Stimulated activated effector memory CD8-positive, alpha-beta T cell treated with anti-CD3 and anti-CD28 coated beads, Interleukin-12 subunit alpha, Interleukin-12 subunit beta, amount 100 ng/mL, for 72 hours (primary cell): ENCODE results near the gene SLC5A9.
"Not testable (repeated sequence)": the region's sequence is repeated elsewhere in the genome, so short reads cannot be mapped to it uniquely, and the experiment has no call there.

Source experiments
- ATAC-seq: fragments of 150-1000 bp; cut with Tn5 transposase; 2 replicates; pipeline ENCODE4 v1.10.0; 2021
- DNase-seq, 2 donors: peaks; one replicate each; pipeline ENCODE4 v3.0.0; 2021 to 2022; ENCODE audit warnings: low spot score in 2 of 2
- H3K27ac Mint-ChIP-seq: one replicate; pipeline ENCODE4 v1.8.0; 2022; ENCODE audit warnings: mild to moderate bottlenecking, mixed read lengths
- H3K36me3 Mint-ChIP-seq: one replicate; pipeline ENCODE4 v1.8.0; 2022; ENCODE audit warnings: mild to moderate bottlenecking, mixed read lengths
- H3K4me1 Mint-ChIP-seq: one replicate; pipeline ENCODE4 v1.8.0; 2022; ENCODE audit warnings: mixed read lengths
- H3K4me3 Mint-ChIP-seq: one replicate; pipeline ENCODE4 v1.8.0; 2022; ENCODE audit warnings: mild to moderate bottlenecking, mixed read lengths
- H3K9me3 Mint-ChIP-seq: one replicate; pipeline ENCODE4 v1.8.0; 2022; ENCODE audit warnings: mixed read lengths

Gene SLC5A9

GRCh38 chr1:48248356-48248755 lies 25.8 kb downstream of the SLC5A9 start:
- H3K4me3 Mint-ChIP-seq: no peak overlapping the region
- H3K4me1 Mint-ChIP-seq: no peaks in the 10 kb centered on the region
- ATAC-seq: no peak
- no peaks in the 10 kb centered on the region for H3K36me3 Mint-ChIP-seq
- H3K27ac Mint-ChIP-seq: no peak overlapping the region
- no peak for DNase-seq
- H3K9me3 Mint-ChIP-seq: no peaks in the 10 kb centered on the region

- Mint-ChIP-seq H3K4me1 (no peaks in the 10 kb centered on the region), H3K4me3 (no peak overlapping the region), H3K9me3 (no peaks in the 10 kb centered on the region), H3K36me3 (no peaks in the 10 kb centered on the region), H3K27ac (no peak overlapping the region)
- no peak for ATAC-seq
- no peak for DNase-seq
Observed at GRCh38 chr1:48249868-48250267, 27.4 kb downstream of the SLC5A9 start.

- H3K27ac Mint-ChIP-seq: no peak overlapping the region
- DNase-seq (no peak), ATAC-seq (no peak)
- H3K36me3 Mint-ChIP-seq: no peaks in the 10 kb centered on the region
- H3K4me1 Mint-ChIP-seq: no peaks in the 10 kb centered on the region
- H3K9me3 Mint-ChIP-seq: no peaks in the 10 kb centered on the region
- no peak overlapping the region for H3K4me3 Mint-ChIP-seq
Observed at GRCh38 chr1:48250572-48250971, 28.1 kb downstream of the SLC5A9 start.

GRCh38 chr1:48251323-48251722 lies 28.8 kb downstream of the SLC5A9 start:
- no peak overlapping the region for H3K4me3 Mint-ChIP-seq
- H3K4me1 Mint-ChIP-seq: no peaks in the 10 kb centered on the region
- H3K9me3 Mint-ChIP-seq: no peaks in the 10 kb centered on the region
- H3K27ac Mint-ChIP-seq: no peak overlapping the region
- no peaks in the 10 kb centered on the region for H3K36me3 Mint-ChIP-seq
- ATAC-seq (no peak), DNase-seq (no peak)

GRCh38 chr1:48251821-48252220 lies 29.3 kb downstream of the SLC5A9 start:
- no peak for DNase-seq
- no peak for ATAC-seq
- Mint-ChIP-seq H3K4me1 (no peaks in the 10 kb centered on the region), H3K9me3 (no peaks in the 10 kb centered on the region), H3K4me3 (no peak overlapping the region), H3K27ac (no peak overlapping the region), H3K36me3 (no peaks in the 10 kb centered on the region)

GRCh38 chr1:48254254-48254653 lies 31.7 kb downstream of the SLC5A9 start:
- Mint-ChIP-seq H3K9me3 (no peaks in the 10 kb centered on the region), H3K27ac (no peak overlapping the region), H3K36me3 (no peaks in the 10 kb centered on the region), H3K4me1 (no peaks in the 10 kb centered on the region), H3K4me3 (no peak overlapping the region)
- no peak for DNase-seq
- ATAC-seq: no peak

- DNase-seq (no peak), ATAC-seq (no peak)
- no peaks in the 10 kb centered on the region for H3K9me3 Mint-ChIP-seq
- H3K27ac Mint-ChIP-seq: no peak overlapping the region
- H3K4me3 Mint-ChIP-seq: no peak overlapping the region
- H3K4me1 Mint-ChIP-seq: no peaks in the 10 kb centered on the region
- no peaks in the 10 kb centered on the region for H3K36me3 Mint-ChIP-seq
Observed at GRCh38 chr1:48258106-48258505, 35.6 kb downstream of the SLC5A9 start.

- Mint-ChIP-seq H3K9me3 (peaks cover 2% of the 10 kb centered on the region), H3K4me1 (no peaks in the 10 kb centered on the region), H3K27ac (no peak overlapping the region), H3K4me3 (no peak overlapping the region), H3K36me3 (no peaks in the 10 kb centered on the region)
- no peak for DNase-seq
- no peak for ATAC-seq
Observed at GRCh38 chr1:48261881-48262400, 39.4 kb downstream of the SLC5A9 start.

- no peak overlapping the region for H3K27ac Mint-ChIP-seq
- ATAC-seq (no peak), DNase-seq (no peak)
- H3K9me3 Mint-ChIP-seq: peaks cover 2% of the 10 kb centered on the region
- H3K4me1 Mint-ChIP-seq: no peaks in the 10 kb centered on the region
- H3K36me3 Mint-ChIP-seq: no peaks in the 10 kb centered on the region
- H3K4me3 Mint-ChIP-seq: no peak overlapping the region
Observed at GRCh38 chr1:48263041-48263440, 40.5 kb downstream of the SLC5A9 start.

- no peak overlapping the region for H3K27ac Mint-ChIP-seq
- no peaks in the 10 kb centered on the region for H3K36me3 Mint-ChIP-seq
- no peak overlapping the region for H3K4me3 Mint-ChIP-seq
- DNase-seq: no peak
- peaks cover 2% of the 10 kb centered on the region for H3K9me3 Mint-ChIP-seq
- no peaks in the 10 kb centered on the region for H3K4me1 Mint-ChIP-seq
- ATAC-seq: no peak
Observed at GRCh38 chr1:48266576-48266975, 44.1 kb downstream of the SLC5A9 start.

- ATAC-seq, H3K9me3 Mint-ChIP-seq, H3K36me3 Mint-ChIP-seq, H3K4me3 Mint-ChIP-seq, H3K27ac Mint-ChIP-seq, DNase-seq, H3K4me1 Mint-ChIP-seq: not testable (repeated sequence)
Observed at GRCh38 chr1:48277437-48277836, 54.9 kb downstream of the SLC5A9 start.

GRCh38 chr1:48282329-48282728 lies 59.8 kb downstream of the SLC5A9 start:
- not testable (repeated sequence) for ATAC-seq, H3K4me3 Mint-ChIP-seq, DNase-seq, H3K36me3 Mint-ChIP-seq, H3K4me1 Mint-ChIP-seq, H3K9me3 Mint-ChIP-seq, H3K27ac Mint-ChIP-seq

GRCh38 chr1:48284696-48285420 lies 62.3 kb downstream of the SLC5A9 start:
- ATAC-seq, H3K9me3 Mint-ChIP-seq: not testable (repeated sequence)

GRCh38 chr1:48285525-48285924 lies 63.0 kb downstream of the SLC5A9 start:
- ATAC-seq: no peak
- DNase-seq: no peak
- Mint-ChIP-seq H3K9me3 (no peaks in the 10 kb centered on the region), H3K27ac (no peak overlapping the region), H3K4me3 (no peak overlapping the region), H3K36me3 (no peaks in the 10 kb centered on the region), H3K4me1 (no peaks in the 10 kb centered on the region)

More at GRCh38 chr1:48284696-48285420, 62.3 kb downstream of the SLC5A9 start:
- H3K27ac Mint-ChIP-seq, DNase-seq, H3K4me1 Mint-ChIP-seq, H3K4me3 Mint-ChIP-seq, H3K36me3 Mint-ChIP-seq: not testable (repeated sequence)

- no peaks in the 10 kb centered on the region for H3K36me3 Mint-ChIP-seq
- ATAC-seq: no peak
- no peaks in the 10 kb centered on the region for H3K4me1 Mint-ChIP-seq
Observed at GRCh38 chr1:48291421-48291820, 68.9 kb downstream of the SLC5A9 start.

GRCh38 chr1:48292706-48293105 lies 70.2 kb downstream of the SLC5A9 start:
- Mint-ChIP-seq H3K36me3 (no peaks in the 10 kb centered on the region), H3K4me3 (no peak overlapping the region), H3K9me3 (peaks cover 6% of the 10 kb centered on the region), H3K4me1 (no peaks in the 10 kb centered on the region), H3K27ac (no peak overlapping the region)
- DNase-seq (no peak), ATAC-seq (no peak)

More at GRCh38 chr1:48291421-48291820, 68.9 kb downstream of the SLC5A9 start:
- DNase-seq: no peak
- peaks cover 6% of the 10 kb centered on the region for H3K9me3 Mint-ChIP-seq
- no peak overlapping the region for H3K27ac Mint-ChIP-seq
- no peak overlapping the region for H3K4me3 Mint-ChIP-seq
